HL-60 (cell line): Measurements from ENCODE around the gene VSX2.

Experiments used
- DNase-seq, 2 experiments: peaks; one replicate each; pipeline ENCODE4 v3.0.0-alpha.2; 2010 to 2020; ENCODE audit warnings: low read depth in 1 of 2, low spot score in 1 of 2
- H3K27ac ChIP-seq: fragments of 250-450 bp; sonication (Bioruptor Pico); replicated peaks from 2 replicates; pipeline ENCODE4 v1.5.1; 2020; ENCODE audit warnings: mild to moderate bottlenecking, moderate library complexity
- H3K27me3 ChIP-seq: fragments of 250-450 bp; sonication (Bioruptor Pico); 2 replicates; pipeline ENCODE4 v1.5.1; 2021; ENCODE audit warnings: mild to moderate bottlenecking, moderate library complexity; ENCODE audit not compliant: insufficient read depth, poor library complexity, severe bottlenecking
- H3K4me3 ChIP-seq: replicated peaks from 2 replicates; pipeline ENCODE4 v1.5.1; 2011; ENCODE audit warnings: mild to moderate bottlenecking, control low read depth, low read length; ENCODE audit not compliant: insufficient read depth
- GABPA ChIP-seq: IDR thresholded peaks from 2 replicates; pipeline ENCODE4 v1.6.1; 2012; ENCODE audit warnings: low read depth
- POLR2AphosphoS5 ChIP-seq: IDR thresholded peaks from 2 replicates; pipeline ENCODE4 v1.6.1; 2012; ENCODE audit warnings: low read depth
- REST ChIP-seq: IDR thresholded peaks from 2 replicates; pipeline ENCODE4 v1.6.1; 2012; ENCODE audit warnings: low read depth; ENCODE audit not compliant: insufficient replicate concordance
- SPI1 ChIP-seq: IDR thresholded peaks from 2 replicates; pipeline ENCODE4 v1.6.1; 2012; ENCODE audit warnings: low read depth, mild to moderate bottlenecking, borderline replicate concordance
- TF ChIP-seq, protein P1 (sequence below): IDR thresholded peaks from one replicate; pipeline ENCODE4 v1.5.1; 2011; ENCODE audit warnings: low read length, control low read depth, inconsistent platforms; ENCODE audit not compliant: insufficient read depth

VSX2 gene

DNA sequence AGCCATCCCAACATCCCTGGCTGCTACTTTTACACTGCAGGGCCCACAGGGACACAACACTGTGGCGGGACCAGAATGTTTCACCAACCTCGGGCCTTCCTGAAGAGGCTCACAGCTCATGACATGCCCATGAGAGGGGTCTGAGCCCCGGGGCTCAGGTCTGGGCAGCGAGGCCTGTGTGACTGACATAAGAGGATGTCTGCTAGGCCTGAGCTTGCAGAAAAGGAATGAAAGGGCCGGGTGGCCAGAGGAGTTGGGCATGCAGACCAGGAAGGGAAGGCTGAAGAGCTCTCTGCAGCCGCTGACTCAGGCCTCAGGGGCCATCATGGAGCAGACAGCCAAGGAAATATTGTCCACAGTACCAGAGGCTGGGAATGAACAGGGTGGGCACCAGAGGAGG is 18.3 kb upstream of the VSX2 start:
- no peak for TF ChIP-seq SPI1
- no peak for TF ChIP-seq GABPA
- TF ChIP-seq REST, result no peak
- no peak for TF ChIP-seq POLR2AphosphoS5
- TF ChIP-seq, protein P1, sequence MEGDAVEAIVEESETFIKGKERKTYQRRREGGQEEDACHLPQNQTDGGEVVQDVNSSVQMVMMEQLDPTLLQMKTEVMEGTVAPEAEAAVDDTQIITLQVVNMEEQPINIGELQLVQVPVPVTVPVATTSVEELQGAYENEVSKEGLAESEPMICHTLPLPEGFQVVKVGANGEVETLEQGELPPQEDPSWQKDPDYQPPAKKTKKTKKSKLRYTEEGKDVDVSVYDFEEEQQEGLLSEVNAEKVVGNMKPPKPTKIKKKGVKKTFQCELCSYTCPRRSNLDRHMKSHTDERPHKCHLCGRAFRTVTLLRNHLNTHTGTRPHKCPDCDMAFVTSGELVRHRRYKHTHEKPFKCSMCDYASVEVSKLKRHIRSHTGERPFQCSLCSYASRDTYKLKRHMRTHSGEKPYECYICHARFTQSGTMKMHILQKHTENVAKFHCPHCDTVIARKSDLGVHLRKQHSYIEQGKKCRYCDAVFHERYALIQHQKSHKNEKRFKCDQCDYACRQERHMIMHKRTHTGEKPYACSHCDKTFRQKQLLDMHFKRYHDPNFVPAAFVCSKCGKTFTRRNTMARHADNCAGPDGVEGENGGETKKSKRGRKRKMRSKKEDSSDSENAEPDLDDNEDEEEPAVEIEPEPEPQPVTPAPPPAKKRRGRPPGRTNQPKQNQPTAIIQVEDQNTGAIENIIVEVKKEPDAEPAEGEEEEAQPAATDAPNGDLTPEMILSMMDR, result no peak
- no peak for DNase-seq
- H3K27ac ChIP-seq, result no peak overlapping the region
- H3K4me3 ChIP-seq, result no peak overlapping the region
- H3K27me3 ChIP-seq, result no peaks in the 10 kb centered on the region

DNA sequence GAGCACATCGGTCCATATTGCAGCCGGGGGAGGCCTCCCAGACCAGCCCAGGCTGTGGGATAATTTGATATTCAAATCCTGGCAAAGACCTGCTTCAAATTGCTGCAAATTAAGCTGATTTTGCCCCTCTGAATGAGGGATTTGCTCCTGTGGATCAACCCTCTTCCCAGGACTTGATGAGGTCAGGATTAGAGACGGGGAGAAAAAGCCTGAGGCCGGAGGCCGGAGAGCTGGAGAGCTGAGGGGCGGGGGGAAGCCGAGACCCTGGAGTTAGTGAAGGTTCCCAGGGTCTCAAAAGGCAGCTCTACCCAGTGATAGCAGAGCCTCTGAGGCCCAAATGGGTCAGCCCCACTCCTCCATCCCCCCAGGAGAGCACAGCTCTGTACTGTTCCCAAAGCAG is 17.5 kb upstream of the VSX2 start:
- no peak for DNase-seq
- H3K27me3 ChIP-seq, result no peaks in the 10 kb centered on the region
- H3K4me3 ChIP-seq, result no peak overlapping the region
- TF ChIP-seq POLR2AphosphoS5, result no peak
- TF ChIP-seq SPI1, result no peak
- no peak for TF ChIP-seq GABPA
- TF ChIP-seq, protein P1, result no peak
- no peak for TF ChIP-seq REST
- H3K27ac ChIP-seq, result no peak overlapping the region

DNA sequence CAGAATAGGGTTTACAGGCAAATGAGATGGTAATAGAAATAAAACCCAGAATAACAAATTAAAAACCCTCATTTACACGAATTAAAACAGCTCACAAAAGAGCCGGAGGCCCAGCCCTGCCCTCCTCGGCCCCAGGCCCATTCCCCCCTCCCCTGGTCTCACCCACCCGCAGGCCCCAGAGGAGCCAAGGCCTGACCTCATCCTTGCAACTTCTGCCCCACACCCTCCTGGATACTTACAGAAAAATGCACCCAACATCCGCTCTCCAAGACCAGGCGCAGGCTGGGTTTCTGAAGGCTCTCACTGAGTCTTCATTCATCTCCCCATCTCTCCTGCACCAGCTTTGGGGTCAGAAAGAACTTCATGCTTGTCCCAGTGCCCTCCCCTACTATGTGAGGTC is 16.2 kb upstream of the VSX2 start:
- DNase-seq, result no peak
- TF ChIP-seq POLR2AphosphoS5 (no peak), GABPA (no peak), SPI1 (no peak), REST (no peak)
- TF ChIP-seq, protein P1, result no peak
- Histone ChIP-seq H3K4me3 (no peak overlapping the region), H3K27me3 (no peaks in the 10 kb centered on the region), H3K27ac (no peak overlapping the region)
